Heart right ventricle (tissue), 16 donors: ENCODE measurements around the gene RIPOR1. TPM values are rescaled to one million over a fixed set of nuclear protein-coding genes. Genes with fewer than 3 reads are reported as not detected.

Source experiments
- ATAC-seq, 8 donors: fragments of 200-7000 bp; cut with Tn5 transposase; one replicate each; pipeline ENCODE4 v1.9.1; 2020; ENCODE audit warnings: mild to moderate bottlenecking in 8 of 8, moderate library complexity in 8 of 8, moderate number of reproducible peaks in 1 of 8
- DNase-seq, 2 donors: peaks; one replicate each; pipeline ENCODE4 v3.0.0-alpha.2; 2020
- H3K27ac ChIP-seq, 10 donors: fragments of 200-600 bp; sonication (generic) in 2 of 10; one replicate each; pipeline versions ENCODE4 v1.5.0 to v1.8.0; 2020 to 2022; ENCODE audit warnings: mild to moderate bottlenecking in 3 of 10
- H3K27me3 ChIP-seq, 7 donors: fragments of 200-600 bp; one replicate each; pipeline ENCODE4 v1.8.0; 2021 to 2022; ENCODE audit warnings: mild to moderate bottlenecking in 2 of 7
- H3K36me3 ChIP-seq, 9 donors: fragments of 200-600 bp; sonication (generic) in 1 of 9; one replicate each; pipeline versions ENCODE4 v1.5.0 to v1.8.0; 2020 to 2022; ENCODE audit warnings: mild to moderate bottlenecking in 2 of 9
- H3K4me1 ChIP-seq, 9 donors: fragments of 200-600 bp; sonication (generic) in 1 of 9; one replicate each; pipeline versions ENCODE4 v1.5.0 to v1.8.0; 2020 to 2022; ENCODE audit warnings: mild to moderate bottlenecking in 4 of 9
- H3K4me3 ChIP-seq, 10 donors: fragments of 200-600 bp; sonication (generic) in 2 of 10; one replicate each; pipeline versions ENCODE4 v1.5.0 to v1.8.0; 2020 to 2022; ENCODE audit warnings: mild to moderate bottlenecking in 7 of 10, moderate library complexity in 2 of 10
- H3K9me3 ChIP-seq, 11 donors: fragments of 200-600 bp in 10 of 11; sonication (generic) in 2 of 11; one replicate each; pipeline versions ENCODE4 v1.5.0 to v1.8.0; 2013 to 2022; ENCODE audit warnings: mild to moderate bottlenecking in 2 of 11, control low read depth in 1 of 11, moderate library complexity in 1 of 11
- WGBS, 2 donors: extraction: QIAGEN DNeasy Blood & Tissue Kit; methylation state at CpG; one replicate each; pipeline ENCODE4 v1.1.7; 2013; ENCODE audit warnings: inconsistent platforms in 1 of 2; 5-methylcytosine and 5-hydroxymethylcytosine counted together
- intact Hi-C, 10 donors: fragments of 100-400 bp; cut with DNase I; formaldehyde crosslinking; loops; one replicate each; pipeline versions ENCODE4 v1.11.1 to v1.14.2; 2022
- polyA plus RNA-seq, 2 donors: library from polyadenylated mRNA; stranded (reverse); fragments of 200-250 nt; gene quantifications; one replicate each; pipeline ENCODE4 v1.2.3, GENCODE V29; 2013
- total RNA-seq, 10 donors: library from RNA; stranded (reverse); fragmentation: NEBNext Ultra II Directional in 3 of 10; extraction: Animal tissue kit (Norgen Biotek cat#: 25700) in 3 of 10; gene quantifications; one replicate each; pipeline versions ENCODE4 v1.2.1 to v1.2.4, GENCODE V29; 2021 to 2023
- TF ChIP-seq, protein P1 (sequence below), 9 donors: fragments of 200-600 bp; sonication (generic) in 2 of 9; IDR thresholded peaks; one replicate each; pipeline versions ENCODE4 v1.5.0 to v1.8.0; 2021 to 2022; ENCODE audit warnings: antibody characterized with exemption in 9 of 9, mild to moderate bottlenecking in 5 of 9, moderate library complexity in 1 of 9
- donor health status: Arrhythmogenic right ventricular cardiomyopathy.
- donor health status: ischemic (EF 13 %, LVEDD 7.1; RV severe dilation, severe dysfunction).
- donor health status: healthy with polysubstance abuse.
- donor health status: DM: no; HTN: yes; CAD: no.
- donor health status: DM: no; HTN: no; CAD: no.
- donor health status: ischemic (EF 25% LVEDD 6.9; RV normal size, moderate dysfunction).
- donor health status: ischemic (EF 25% LVEDD 5.7; RV mildly dilated, moderate dysfunction).
- donor health status: healthy.
- donor health status: DM: yes; HTN: yes; CAD: no.
- donor health status: Ischemic cardiomyopathy.
- donor health status: ischemic (EF 35%, LVEDD 5.7; RV mildly dilated, moderate dysfunction).
- donor health status: nonischemic (EF 11% LVEDD 7.7; RV severe dilation, severe dysfunction).
- donor health status: DM: yes; HTN: yes; CAD: no.
- donor health status: PGD.
- donor health status: ischemic (EF 29% LVEDD 5.4; RV normal size, mild dysfunction).
- donor health status: nonischemic (EF 23%, LVEDD 6.1; RV moderate dilation, normal function).

The RIPOR1 gene
- total and polyA plus RNA-seq, 12 donors = 40.0 to 86.1 (median 69.2) TPM

GRCh38 chr16:67481561-67482232 lies 46.9 kb upstream of the RIPOR1 start:
- Histone ChIP-seq H3K4me1 (peaks cover 4 to 64% (median 41%) of the 10 kb centered on the region in 9 donors), H3K36me3 (peaks cover 0 to 29% (median 11%) of the 10 kb centered on the region in 9 donors), H3K27ac (peak overlapping the region in 9 of 10 donors; percentile 71 to 96 (median 87)), H3K9me3 (no peaks in the 10 kb centered on the region), H3K27me3 (no peaks in the 10 kb centered on the region), H3K4me3 (peak overlapping the region; percentile 31 to 99 (median 90))
- ATAC-seq = peak; percentile 1 to 39 (median 27)
- TF ChIP-seq, protein P1, sequence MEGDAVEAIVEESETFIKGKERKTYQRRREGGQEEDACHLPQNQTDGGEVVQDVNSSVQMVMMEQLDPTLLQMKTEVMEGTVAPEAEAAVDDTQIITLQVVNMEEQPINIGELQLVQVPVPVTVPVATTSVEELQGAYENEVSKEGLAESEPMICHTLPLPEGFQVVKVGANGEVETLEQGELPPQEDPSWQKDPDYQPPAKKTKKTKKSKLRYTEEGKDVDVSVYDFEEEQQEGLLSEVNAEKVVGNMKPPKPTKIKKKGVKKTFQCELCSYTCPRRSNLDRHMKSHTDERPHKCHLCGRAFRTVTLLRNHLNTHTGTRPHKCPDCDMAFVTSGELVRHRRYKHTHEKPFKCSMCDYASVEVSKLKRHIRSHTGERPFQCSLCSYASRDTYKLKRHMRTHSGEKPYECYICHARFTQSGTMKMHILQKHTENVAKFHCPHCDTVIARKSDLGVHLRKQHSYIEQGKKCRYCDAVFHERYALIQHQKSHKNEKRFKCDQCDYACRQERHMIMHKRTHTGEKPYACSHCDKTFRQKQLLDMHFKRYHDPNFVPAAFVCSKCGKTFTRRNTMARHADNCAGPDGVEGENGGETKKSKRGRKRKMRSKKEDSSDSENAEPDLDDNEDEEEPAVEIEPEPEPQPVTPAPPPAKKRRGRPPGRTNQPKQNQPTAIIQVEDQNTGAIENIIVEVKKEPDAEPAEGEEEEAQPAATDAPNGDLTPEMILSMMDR (IDR thresholded peaks at IDR 0.05) = no peak
- DNase-seq = peak; percentile 52 to 62
- intact Hi-C loops = loop anchor here in 1 of 10 donors (5.0 kb wide), 1 partner anchor 41 kb away; no protein-coding TSS in a partner anchor
- 13 to 18% methylated on average over 17 of the region's 17 CpGs for WGBS, 2 donors

- Histone ChIP-seq H3K4me3 (peak overlapping the region; percentile 31 to 99 (median 90)), H3K36me3 (peaks cover 0 to 30% (median 11%) of the 10 kb centered on the region in 9 donors), H3K4me1 (peaks cover 4 to 65% (median 41%) of the 10 kb centered on the region in 9 donors), H3K27ac (peak overlapping the region in 9 of 10 donors; percentile 71 to 96 (median 87)), H3K9me3 (no peaks in the 10 kb centered on the region), H3K27me3 (no peaks in the 10 kb centered on the region)
- no peak for ATAC-seq
- TF ChIP-seq, protein P1 (IDR thresholded peaks at IDR 0.05) = no peak
- DNase-seq = no peak
- WGBS, 2 donors = 78 to 80% methylated on average over 25 of the region's 25 CpGs
- intact Hi-C loops = loop anchor here in 1 of 10 donors (5.0 kb wide), 1 partner anchor 40 kb away; no protein-coding TSS in a partner anchor
Observed at GRCh38 chr16:67482233-67482924, 46.2 kb upstream of the RIPOR1 start.

DNA sequence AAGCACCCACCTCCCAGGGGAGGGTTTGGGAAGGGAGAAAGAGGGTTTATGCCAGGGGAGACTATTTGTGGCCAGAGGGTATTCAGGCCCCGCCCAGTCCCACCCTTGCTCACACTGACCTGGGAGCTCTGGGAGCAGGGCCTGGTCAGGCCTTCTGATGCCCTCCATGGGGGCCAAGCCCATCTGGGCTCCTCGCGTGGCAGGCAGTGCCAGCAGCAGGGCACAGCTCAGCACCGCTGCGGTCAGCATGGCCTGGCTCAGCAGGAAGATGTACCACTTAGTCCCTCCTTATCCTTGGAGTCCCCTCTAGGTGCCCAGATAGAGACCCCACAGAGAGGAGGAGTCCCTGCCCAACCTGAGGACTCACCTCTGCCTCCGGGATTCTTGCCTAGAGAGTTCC lies 45.5 kb upstream of the RIPOR1 start, which contains the start of gene AGRP:
Gene AGRP (minus strand): TSS at position 398 of the 400 bp plus-strand sequence. CDS start 149 bp downstream, at position 249.
- no peak for DNase-seq
- 95% methylated on average over 6 of the region's 6 CpGs for WGBS, 2 donors
- no peaks in the 10 kb centered on the region for H3K27me3 ChIP-seq
- peaks cover 0 to 26% (median 11%) of the 10 kb centered on the region in 9 donors for H3K36me3 ChIP-seq
- TF ChIP-seq, protein P1 (IDR thresholded peaks at IDR 0.05) = no peak
- peak within 1 kb of the TSS in 5 of 10 donors; percentile 70 to 99 (median 92) for H3K4me3 ChIP-seq
- peaks cover 4 to 65% (median 41%) of the 10 kb centered on the region in 9 donors for H3K4me1 ChIP-seq
- peak within 1 kb of the TSS in 8 of 10 donors; percentile 71 to 96 (median 88) for H3K27ac ChIP-seq
- no peaks in the 10 kb centered on the region for H3K9me3 ChIP-seq
- intact Hi-C loops = loop anchor here in 1 of 10 donors (5.0 kb wide), 1 partner anchor 39 kb away; no protein-coding TSS in a partner anchor
- no peak for ATAC-seq
